BLaER1 treated with 17β-estradiol and CSF1 and Interleukin-3, amounts not matched to agents 10 nM and 100 nM (cell line): Measurements from ENCODE around the gene TRPM3.

Experiments
- H3K27ac ChIP-seq, 11 experiments: shearing (Covaris generic); formaldehyde crosslinking; 2 replicates each; pipeline ENCODE4 v1.8.1; 2022
- H3K27me3 ChIP-seq, 11 experiments: shearing (Covaris generic); formaldehyde crosslinking; 2 replicates each; pipeline ENCODE4 v1.8.1; 2022
- H3K36me3 ChIP-seq, 11 experiments: shearing (Covaris generic); formaldehyde crosslinking; 2 replicates each; pipeline ENCODE4 v1.8.1; 2022
- H3K4me1 ChIP-seq, 10 experiments: shearing (Covaris generic); formaldehyde crosslinking; 2 replicates each; pipeline ENCODE4 v1.8.1; 2022
- H3K4me2 ChIP-seq, 11 experiments: shearing (Covaris generic); formaldehyde crosslinking; 2 replicates each; pipeline ENCODE4 v1.8.1; 2022
- H3K4me3 ChIP-seq, 10 experiments: shearing (Covaris generic); formaldehyde crosslinking; 2 replicates each; pipeline ENCODE4 v1.8.1; 2022
- H3K9ac ChIP-seq, 11 experiments: shearing (Covaris generic); formaldehyde crosslinking; 2 replicates each; pipeline ENCODE4 v1.8.1; 2022
- H3K9me3 ChIP-seq, 11 experiments: shearing (Covaris generic); formaldehyde crosslinking; replicated peaks in 1 of 11; 2 replicates each; pipeline ENCODE4 v1.8.1; 2022
- H4K20me1 ChIP-seq, 11 experiments: shearing (Covaris generic); formaldehyde crosslinking; 2 replicates each; pipeline ENCODE4 v1.8.1; 2022
- Cebpa-rat ChIP-seq, 11 experiments: shearing (Covaris generic); IDR thresholded peaks; 2 replicates each; pipeline ENCODE4 v1.8.1; 2022

The TRPM3 gene

DNA sequence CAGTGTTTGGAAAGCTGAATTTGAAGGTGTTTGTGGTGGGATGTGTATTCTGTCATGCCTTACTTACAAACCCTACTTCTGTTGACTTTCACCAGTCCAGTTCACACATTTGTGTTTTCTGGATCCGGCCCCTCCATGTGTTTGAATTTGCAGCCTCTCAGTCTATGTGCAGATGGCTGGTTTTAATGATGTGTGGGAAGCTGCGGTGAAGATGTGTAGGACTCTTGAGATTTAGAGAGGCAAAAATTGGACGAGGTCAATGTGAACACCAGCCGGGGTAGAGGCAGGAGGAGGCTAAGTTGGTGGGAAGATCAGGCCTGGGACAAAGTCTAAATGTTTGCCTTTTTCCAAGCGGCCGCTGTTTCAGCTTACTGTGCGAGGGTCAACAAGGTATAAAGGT is 591.6 kb downstream of the TRPM3 start:
- no peak overlapping the region for H3K9ac ChIP-seq
- no peaks in the 10 kb centered on the region for H4K20me1 ChIP-seq
- TF ChIP-seq Cebpa-rat (IDR thresholded peaks at IDR 0.05), result no peak
- no peaks in the 10 kb centered on the region for H3K27me3 ChIP-seq
- no peak overlapping the region for H3K27ac ChIP-seq
- peaks cover 5 to 23% (median 9%) of the 10 kb centered on the region in 10 experiments; a peak in 16 of 20 replicates for H3K4me1 ChIP-seq
- H3K4me2 ChIP-seq, result no peak overlapping the region
- no peak overlapping the region for H3K4me3 ChIP-seq
- 0 out of 22 replicates have a peak, but pooled peaks cover 0 to 2% (median 0%) of the 10 kb centered on the region in 11 experiments for H3K36me3 ChIP-seq
- peaks cover 4 to 11% (median 6%) of the 10 kb centered on the region in 11 experiments for H3K9me3 ChIP-seq

DNA sequence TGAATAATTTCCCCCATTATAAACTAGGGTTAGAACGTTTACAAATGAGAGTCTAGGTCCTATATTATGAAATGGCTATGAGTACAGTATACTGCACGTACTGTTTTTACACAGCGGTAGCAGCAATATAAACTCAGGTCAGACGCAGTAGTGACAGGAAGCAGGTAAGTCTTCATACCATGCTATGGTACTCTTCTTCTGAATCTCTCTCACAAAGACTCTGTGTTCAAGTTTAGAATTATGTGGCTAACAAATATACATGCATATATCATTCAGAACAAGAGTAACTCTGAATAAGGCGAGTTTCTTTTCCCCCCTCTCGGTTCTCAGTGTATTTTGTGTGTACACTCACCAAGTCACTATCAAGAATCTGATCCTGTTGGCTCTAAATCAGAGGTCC is 592.0 kb downstream of the TRPM3 start:
- Histone ChIP-seq H3K9me3 (peaks cover 8 to 16% (median 10%) of the 10 kb centered on the region in 11 experiments), H3K36me3 (peaks cover 0 to 7% (median 0%) of the 10 kb centered on the region in 11 experiments; a peak in 2 of 22 replicates), H4K20me1 (no peaks in the 10 kb centered on the region), H3K4me3 (no peak overlapping the region), H3K4me1 (peaks cover 5 to 25% (median 9%) of the 10 kb centered on the region in 10 experiments; a peak in 16 of 20 replicates), H3K4me2 (no peak overlapping the region), H3K27ac (no peak overlapping the region), H3K9ac (no peak overlapping the region), H3K27me3 (no peaks in the 10 kb centered on the region)
- no peak for TF ChIP-seq Cebpa-rat (IDR thresholded peaks at IDR 0.05)

DNA sequence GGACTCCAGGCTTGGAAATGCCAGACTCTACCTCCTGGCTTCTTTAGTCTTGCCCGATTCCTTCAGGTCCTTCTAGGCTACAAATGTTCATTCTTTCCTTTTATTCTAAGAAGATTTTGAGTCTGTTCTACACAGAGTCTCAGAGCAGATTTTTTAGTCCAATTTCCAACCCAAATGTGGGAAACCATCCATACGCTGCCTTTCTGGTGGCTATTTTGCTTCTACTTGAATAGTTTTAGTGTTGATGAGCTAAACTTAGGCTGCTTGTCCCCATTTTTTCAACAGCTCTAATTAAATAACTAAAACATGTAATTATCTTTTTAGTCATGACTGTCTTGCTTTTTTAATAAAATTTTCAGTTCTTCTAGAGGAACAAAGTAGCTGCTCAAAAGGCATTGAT is 594.5 kb downstream of the TRPM3 start:
- no peak for TF ChIP-seq Cebpa-rat (IDR thresholded peaks at IDR 0.05)
- Histone ChIP-seq H3K36me3 (peaks cover 0 to 16% (median 0%) of the 10 kb centered on the region in 11 experiments; a peak in 2 of 22 replicates), H3K4me1 (peaks cover 0 to 17% (median 3%) of the 10 kb centered on the region in 10 experiments; a peak in 10 of 20 replicates), H3K9ac (no peak overlapping the region), H4K20me1 (no peaks in the 10 kb centered on the region), H3K9me3 (peaks cover 22 to 38% (median 29%) of the 10 kb centered on the region in 11 experiments), H3K4me3 (no peak overlapping the region), H3K27ac (no peak overlapping the region), H3K27me3 (no peaks in the 10 kb centered on the region), H3K4me2 (no peak overlapping the region)

- Histone ChIP-seq H3K27me3 (no peaks in the 10 kb centered on the region), H3K4me2 (peak overlapping the region in 4 of 11 experiments; percentile 12 to 34 (median 24); a peak in 8 of 22 replicates), H3K9ac (no peak overlapping the region), H3K4me3 (no peak overlapping the region), H3K36me3 (peaks cover 0 to 16% (median 0%) of the 10 kb centered on the region in 11 experiments; a peak in 2 of 22 replicates), H3K4me1 (peaks cover 0 to 17% (median 3%) of the 10 kb centered on the region in 10 experiments; a peak in 10 of 20 replicates), H4K20me1 (no peaks in the 10 kb centered on the region), H3K9me3 (peaks cover 22 to 38% (median 29%) of the 10 kb centered on the region in 11 experiments), H3K27ac (peak overlapping the region in 3 of 11 experiments; percentile 15 to 49 (median 21); a peak in 4 of 22 replicates)
- TF ChIP-seq Cebpa-rat (IDR thresholded peaks at IDR 0.05), result peak in 1 of 11 experiments; percentile 33; a peak in 1 of 22 replicates
Measured at GRCh38 chr9:70525519-70525918, 595.9 kb downstream of the TRPM3 start.

- H4K20me1 ChIP-seq, result no peaks in the 10 kb centered on the region
- no peaks in the 10 kb centered on the region for H3K27me3 ChIP-seq
- no peak overlapping the region for H3K4me2 ChIP-seq
- no peak overlapping the region for H3K9ac ChIP-seq
- H3K4me3 ChIP-seq, result no peak overlapping the region
- peaks cover 0 to 14% (median 3%) of the 10 kb centered on the region in 10 experiments; a peak in 9 of 20 replicates for H3K4me1 ChIP-seq
- TF ChIP-seq Cebpa-rat (IDR thresholded peaks at IDR 0.05), result no peak
- peaks cover 0 to 16% (median 0%) of the 10 kb centered on the region in 11 experiments; a peak in 2 of 22 replicates for H3K36me3 ChIP-seq
- no peak overlapping the region for H3K27ac ChIP-seq
- peaks cover 21 to 30% (median 25%) of the 10 kb centered on the region in 11 experiments for H3K9me3 ChIP-seq
Measured at GRCh38 chr9:70519912-70520724, 601.3 kb downstream of the TRPM3 start.

- Histone ChIP-seq H3K4me3 (no peak overlapping the region), H4K20me1 (no peaks in the 10 kb centered on the region), H3K4me2 (peak overlapping the region in 4 of 11 experiments; percentile 24 to 73 (median 50); a peak in 7 of 22 replicates), H3K9ac (no peak overlapping the region), H3K36me3 (no peaks in the 10 kb centered on the region), H3K27me3 (no peaks in the 10 kb centered on the region), H3K4me1 (peaks cover 0 to 12% (median 3%) of the 10 kb centered on the region in 10 experiments; a peak in 9 of 20 replicates), H3K9me3 (peaks cover under 1 to 10% (median 5%) of the 10 kb centered on the region in 11 experiments; a peak in 20 of 22 replicates), H3K27ac (no peak overlapping the region)
- no peak for TF ChIP-seq Cebpa-rat (IDR thresholded peaks at IDR 0.05)
Measured at GRCh38 chr9:70517926-70518610, 603.4 kb downstream of the TRPM3 start.

DNA sequence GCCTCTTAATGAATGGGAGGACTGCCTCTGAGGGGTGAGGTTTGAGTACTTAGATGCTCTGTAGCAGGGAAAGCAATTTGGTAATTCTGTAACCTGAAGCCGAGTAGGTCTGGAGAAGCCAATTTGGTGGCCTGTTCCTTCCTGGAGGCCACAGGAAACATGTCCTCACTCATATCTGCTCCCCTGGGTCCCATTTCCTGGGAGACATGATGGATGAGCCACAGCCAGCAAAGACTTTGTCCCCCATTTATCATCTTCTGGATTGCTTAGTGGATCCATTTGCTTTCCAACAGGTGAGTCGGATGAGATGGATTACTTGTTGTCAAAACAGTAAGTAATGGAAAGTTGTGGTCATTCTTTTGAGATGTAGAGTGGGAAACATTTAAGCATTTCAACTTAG is 607.1 kb downstream of the TRPM3 start:
- Histone ChIP-seq H3K9me3 (no peaks in the 10 kb centered on the region), H3K27me3 (no peaks in the 10 kb centered on the region), H3K4me3 (no peak overlapping the region), H3K9ac (no peak overlapping the region), H4K20me1 (no peaks in the 10 kb centered on the region), H3K27ac (no peak overlapping the region), H3K4me2 (no peak overlapping the region), H3K4me1 (peaks cover 0 to 12% (median 0%) of the 10 kb centered on the region in 10 experiments; a peak in 8 of 20 replicates), H3K36me3 (no peaks in the 10 kb centered on the region)
- no peak for TF ChIP-seq Cebpa-rat (IDR thresholded peaks at IDR 0.05)

- TF ChIP-seq Cebpa-rat (IDR thresholded peaks at IDR 0.05), result no peak
- H3K4me2 ChIP-seq, result no peak overlapping the region
- H3K27me3 ChIP-seq, result no peaks in the 10 kb centered on the region
- no peak overlapping the region for H3K9ac ChIP-seq
- no peaks in the 10 kb centered on the region for H3K9me3 ChIP-seq
- H3K4me1 ChIP-seq, result peaks cover 0 to 5% (median 0%) of the 10 kb centered on the region in 10 experiments; a peak in 5 of 20 replicates
- no peak overlapping the region for H3K4me3 ChIP-seq
- no peaks in the 10 kb centered on the region for H4K20me1 ChIP-seq
- no peak overlapping the region for H3K27ac ChIP-seq
- H3K36me3 ChIP-seq, result no peaks in the 10 kb centered on the region
Measured at GRCh38 chr9:70511858-70512257, 609.6 kb downstream of the TRPM3 start.
